Activated CD4-positive, alpha-beta T cell treated with anti-CD3 and anti-CD28 coated beads for 1 hour (primary cell): ENCODE data around the gene PAPOLB.
"Not testable (repeated sequence)": the region's sequence is repeated elsewhere in the genome, so short reads cannot be mapped to it uniquely, and the experiment has no call there.

Experiments used
- DNase-seq: peaks from one replicate; pipeline ENCODE4 v3.0.0-alpha.2; 2020

PAPOLB gene

DNA sequence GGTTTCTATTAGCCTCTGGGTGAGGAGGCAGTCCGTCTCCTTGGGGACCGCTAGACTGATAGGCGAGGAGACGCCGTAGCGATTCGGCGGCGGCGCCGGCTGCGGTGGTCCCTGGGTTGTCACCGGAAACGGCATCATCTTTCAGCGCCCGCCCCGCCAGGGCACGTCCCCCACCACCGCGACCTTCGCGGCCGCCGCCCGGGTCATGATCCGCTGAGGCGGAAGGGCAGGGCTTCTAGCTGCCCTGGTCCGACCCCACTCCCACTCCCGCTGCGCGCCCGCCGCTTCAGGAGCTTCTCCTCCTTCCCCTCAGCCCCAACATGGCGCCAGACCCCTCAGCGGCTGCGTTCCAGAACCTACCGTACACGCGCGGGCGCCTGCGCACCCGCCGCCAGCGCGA lies at the start of gene PAPOLB:
Gene PAPOLB (minus strand): TSS at position 358 of the 400 bp plus-strand sequence. CDS start 220 bp downstream, at position 138.
- DNase-seq, result no peak

DNA sequence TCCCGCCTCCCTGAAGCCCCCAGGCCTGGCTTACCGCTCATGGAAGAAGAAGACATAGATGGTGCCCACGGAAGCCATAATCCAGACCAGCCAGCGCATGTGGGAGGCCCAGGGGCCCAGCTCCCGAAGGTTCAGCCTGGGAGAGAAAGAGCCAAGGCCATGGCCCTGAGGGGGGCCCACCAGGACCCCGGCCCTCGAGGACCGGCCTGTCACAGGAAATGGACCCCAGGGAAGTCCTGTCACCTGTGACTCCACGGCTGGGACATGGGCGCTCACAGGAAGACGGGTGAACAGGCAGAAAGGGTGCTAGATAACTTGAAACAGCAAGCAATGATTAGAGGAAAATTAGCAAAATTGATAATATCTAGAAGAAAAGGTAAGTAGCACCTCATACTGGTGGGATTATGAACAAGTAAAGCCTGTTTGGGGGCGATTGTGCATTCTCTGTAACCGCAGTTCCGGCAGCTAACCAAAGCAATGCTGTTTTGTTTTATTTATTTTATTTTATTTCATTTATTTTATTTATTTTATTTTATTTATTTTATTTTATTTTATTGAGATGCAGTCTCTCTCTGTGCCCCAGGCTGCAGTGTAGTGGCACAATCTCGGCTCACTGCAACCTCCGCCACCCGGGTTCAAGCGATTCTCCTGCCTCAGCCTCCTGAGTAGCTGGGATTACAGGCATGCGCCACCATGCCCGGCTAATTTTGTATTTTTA lies 49.4 kb upstream of the PAPOLB start:
- no peak for DNase-seq

DNA sequence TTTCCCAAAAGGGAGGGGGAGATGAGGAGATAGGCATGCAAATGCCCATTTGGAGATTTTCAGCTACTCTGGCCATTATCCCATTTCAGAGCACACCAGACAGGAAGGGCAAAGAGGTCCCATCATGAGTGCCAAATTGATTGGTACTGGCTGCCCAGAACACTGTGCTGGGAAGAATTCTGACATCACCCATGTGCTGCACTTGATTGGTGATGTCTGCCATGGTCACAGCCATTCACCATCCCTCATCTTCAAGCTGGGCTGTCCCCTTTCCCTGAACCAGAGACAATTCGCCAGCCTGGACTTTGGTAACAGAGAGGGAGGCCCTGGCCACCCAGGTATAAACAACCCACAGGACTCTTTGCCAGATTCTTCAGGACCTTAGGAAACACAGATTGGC lies 44.9 kb upstream of the PAPOLB start:
- no peak for DNase-seq

DNA sequence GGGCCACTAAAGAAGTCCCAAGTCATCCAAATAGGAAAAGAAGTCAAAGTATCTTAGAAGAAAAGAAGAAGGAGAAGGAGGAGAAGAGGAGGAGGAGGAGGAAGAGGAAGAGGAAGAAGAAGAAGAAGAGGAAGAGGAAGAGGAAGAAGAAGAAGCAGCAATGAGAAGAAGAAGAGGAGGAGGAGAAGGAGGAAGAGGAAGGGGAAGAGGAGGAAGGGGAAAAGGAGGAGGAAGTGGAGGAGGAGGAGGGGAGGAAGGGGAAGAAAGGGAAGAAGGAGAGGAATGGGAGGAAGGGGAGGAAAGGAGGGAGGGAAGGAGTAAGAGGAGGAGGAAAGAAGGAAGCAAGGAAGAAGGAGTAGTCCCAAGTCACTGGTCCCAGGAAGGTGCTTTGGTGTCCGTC lies 43.3 kb upstream of the PAPOLB start:
- DNase-seq, result no peak

DNA sequence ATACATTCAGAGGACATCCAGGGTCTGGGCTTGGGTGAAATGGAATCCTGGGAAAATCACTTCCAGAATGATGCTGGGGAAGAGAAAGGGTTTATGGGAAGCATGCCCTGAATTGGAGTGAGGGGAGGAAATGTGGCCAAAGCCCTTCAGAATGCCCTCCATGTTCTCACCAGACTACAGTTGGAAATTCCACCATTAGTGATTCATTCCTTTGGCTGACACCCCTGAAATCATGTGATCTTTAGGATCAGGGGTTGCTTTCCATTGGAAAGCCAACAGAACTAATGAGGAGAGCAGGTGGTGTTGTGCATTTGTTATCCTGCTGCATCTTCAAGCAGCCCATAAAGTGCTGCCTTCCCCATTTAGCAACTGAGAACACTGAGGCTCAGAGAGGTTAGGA lies 42.5 kb upstream of the PAPOLB start:
- DNase-seq, result no peak

DNA sequence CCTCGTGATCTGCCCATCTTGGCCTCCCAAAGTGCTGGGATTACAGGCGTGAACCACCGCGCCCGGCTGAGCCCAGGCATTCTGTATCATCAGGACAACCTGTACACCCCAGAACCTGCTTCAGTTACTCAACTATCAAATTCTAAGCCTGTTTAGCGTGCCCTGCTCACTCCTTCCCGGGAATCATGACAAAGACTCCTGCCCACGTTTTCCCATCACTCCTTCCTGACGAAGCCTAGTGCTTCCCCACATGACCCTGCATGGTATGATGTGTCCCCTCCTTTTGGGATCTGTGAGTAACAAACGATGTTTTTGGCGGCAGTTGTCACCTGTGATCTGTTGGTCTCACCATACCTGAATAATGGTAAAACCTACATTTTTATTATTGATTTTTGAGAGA lies 33.9 kb upstream of the PAPOLB start:
- no peak for DNase-seq

DNA sequence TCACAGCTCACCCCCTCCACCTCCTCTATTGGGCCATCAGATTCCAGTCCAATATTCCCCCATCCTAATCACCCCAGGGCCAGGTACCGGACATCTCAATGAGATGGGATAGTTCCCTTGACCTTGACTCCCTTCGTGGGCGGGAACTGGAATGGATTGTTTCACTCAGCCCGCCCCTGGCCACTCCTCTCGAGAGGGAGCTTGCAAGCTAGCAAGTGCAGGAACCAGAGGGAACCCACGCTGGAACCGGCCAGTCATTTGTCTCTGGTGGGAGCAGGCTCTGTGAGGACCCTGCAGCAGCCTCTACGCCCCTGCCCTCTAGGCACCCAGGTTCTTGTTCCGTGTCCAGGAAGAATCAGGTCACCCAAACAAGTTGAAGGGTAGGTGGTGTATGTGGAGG lies 32.7 kb upstream of the PAPOLB start:
- no peak for DNase-seq

DNA sequence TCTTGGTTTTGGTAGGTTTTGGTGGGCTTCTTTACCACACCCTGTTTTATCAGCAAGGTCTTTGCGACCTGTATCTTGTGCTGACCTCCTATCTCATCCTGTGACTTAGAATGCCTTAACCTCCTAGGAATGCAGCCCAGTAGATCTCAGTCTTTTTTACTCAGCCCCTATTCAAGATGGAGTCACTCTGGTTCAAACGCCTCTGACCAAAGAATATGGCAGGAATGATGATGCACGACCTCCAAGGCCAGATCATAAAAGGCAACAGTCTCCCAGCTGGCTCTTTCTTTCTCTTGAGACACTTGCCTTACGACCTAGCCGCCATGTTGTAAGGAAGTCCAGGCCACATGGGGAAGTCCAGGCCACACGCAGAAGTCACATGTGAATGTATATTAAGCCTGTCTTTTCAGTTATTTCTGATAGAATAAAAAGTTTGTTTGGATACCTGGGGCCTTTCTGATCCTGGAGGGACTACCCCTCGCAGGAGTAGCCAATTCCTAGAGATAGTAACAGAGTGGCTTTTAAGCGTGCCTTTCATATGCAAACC lies 32.2 kb upstream of the PAPOLB start:
- DNase-seq, result no peak

DNA sequence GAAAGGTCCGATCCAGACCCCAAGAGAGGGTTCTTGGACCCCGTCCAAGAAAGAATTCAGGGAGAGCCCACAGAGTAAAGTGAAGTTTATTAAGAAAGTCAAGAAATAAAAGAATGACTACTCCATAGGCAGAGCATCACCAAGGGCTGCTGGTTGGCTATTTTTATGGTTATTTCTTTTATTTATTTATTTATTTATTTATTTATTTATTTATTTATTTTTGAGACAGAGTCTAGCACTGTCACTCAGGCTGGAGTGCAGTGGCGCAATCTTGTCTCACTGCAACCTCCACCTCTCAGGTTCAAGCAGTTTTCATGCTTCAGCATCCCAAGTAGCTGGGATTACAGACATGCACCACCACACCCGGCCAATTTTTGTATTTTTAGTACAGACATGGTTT lies 31.4 kb upstream of the PAPOLB start:
- DNase-seq, result not testable (repeated sequence)

DNA sequence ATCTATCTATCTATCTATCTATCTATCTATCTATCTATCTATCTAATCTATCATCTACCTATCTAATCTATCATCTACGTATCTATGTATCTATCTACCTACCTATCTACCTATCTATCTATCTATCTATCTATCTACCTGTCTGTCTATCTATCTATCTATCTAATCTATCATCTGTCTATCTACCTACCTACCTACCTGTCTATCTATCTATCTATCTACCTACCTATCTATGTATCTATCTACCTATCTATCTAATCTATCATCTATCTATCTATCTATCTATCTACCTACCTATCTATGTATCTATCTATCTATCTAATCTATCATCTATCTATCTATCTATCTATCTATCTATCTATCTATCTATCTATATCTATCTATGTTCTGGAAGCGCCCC lies 29.7 kb upstream of the PAPOLB start:
- not testable (repeated sequence) for DNase-seq

DNA sequence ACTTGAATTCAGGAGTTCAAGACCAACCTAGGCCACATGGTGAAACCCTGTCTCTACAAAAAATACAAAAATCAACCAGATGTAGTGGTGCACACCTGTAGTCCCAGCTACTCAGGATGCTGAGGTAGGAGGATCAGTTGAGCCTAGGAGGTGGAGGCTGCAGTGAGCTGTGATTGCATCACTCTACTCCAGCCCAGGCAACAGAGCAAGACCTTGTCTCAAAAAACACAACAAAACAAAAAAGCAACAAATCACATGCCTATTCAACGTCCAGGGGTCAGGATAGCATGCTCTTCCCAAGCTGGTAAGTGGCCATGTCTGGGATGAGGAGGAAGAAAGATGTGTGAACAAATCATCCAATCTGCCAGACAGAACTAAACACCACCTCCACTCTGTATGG lies 27.9 kb upstream of the PAPOLB start:
- DNase-seq, result no peak

DNA sequence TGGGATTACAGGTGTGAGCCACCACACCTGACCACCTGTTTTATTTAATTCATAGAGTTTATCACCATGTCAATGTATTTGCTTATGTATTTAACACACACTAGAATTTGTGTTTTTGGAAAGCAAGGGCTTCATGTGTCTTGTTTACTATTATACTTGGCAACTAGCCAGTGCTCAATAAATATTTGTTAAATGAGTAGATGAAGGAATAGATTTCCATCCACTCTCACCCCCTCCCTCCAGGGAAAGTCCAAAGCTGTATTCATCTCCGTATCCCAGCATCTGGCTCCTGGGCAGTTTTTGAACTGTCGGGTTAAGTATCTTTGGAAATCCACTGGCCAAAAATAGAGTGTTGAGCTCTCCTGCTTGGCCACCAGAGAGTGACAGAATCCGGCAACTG lies 26.3 kb upstream of the PAPOLB start:
- DNase-seq, result no peak

DNA sequence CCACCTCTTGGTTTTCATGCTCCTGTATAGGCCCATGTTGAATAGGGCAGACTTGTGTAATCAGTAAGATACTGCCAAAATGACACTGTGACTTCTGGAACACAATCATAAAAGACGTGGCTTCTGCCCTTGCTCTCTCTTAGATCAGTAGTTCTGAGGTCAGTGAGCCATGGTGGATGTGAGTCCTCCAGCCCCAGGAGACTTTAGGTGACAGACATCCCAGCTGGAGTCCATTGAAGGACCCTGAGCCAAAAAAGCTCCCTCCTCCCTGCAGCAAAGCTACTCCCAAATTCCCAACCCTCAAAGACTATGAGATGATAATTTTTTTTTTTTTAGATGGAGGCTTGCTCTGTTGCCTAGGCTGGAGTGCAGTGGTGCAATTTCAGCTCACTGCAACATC lies 24.8 kb upstream of the PAPOLB start:
- DNase-seq, result no peak

DNA sequence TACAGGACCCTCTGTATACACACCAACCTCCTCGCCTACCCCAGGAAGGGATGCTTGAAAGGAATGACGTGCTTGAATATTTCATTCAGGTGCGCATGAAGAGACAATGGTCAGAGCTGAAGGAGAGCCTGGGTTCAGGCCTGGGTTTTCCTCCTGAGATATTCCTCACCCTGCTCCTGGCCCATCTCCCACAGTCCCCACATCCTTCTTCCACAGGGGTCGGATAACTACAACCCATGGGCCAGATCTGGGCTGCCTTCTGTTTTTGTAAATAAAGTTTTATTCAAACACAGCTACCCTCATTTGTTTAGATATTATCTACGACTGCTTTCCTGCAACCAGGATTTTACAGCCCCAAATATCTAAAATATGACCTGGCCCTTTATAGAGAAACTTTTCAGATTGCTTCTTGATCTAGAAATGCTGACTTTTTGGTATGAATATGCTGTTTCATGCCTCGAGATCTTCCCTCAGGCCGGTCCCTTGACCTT lies 23.5 kb upstream of the PAPOLB start:
- DNase-seq, result no peak

DNA sequence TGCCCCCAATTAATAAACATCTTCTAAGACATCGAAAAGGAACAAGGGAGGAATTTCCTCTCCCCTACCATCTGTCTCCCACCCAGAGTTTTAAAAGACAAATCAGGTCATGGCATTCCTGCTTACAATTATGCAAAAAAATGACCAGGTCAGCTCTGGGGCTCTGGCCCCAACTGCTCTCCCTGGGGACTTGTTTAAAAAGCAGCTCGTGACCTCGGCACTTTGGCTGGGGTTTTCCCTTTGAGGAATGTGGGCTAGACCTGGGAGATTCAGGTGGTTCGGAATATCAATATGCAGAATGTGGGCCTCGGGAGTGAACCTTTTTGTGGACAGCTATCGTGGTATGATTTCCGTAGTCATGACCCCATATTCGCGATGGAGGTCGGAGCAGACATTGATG lies 22.3 kb upstream of the PAPOLB start:
- DNase-seq, result no peak

DNA sequence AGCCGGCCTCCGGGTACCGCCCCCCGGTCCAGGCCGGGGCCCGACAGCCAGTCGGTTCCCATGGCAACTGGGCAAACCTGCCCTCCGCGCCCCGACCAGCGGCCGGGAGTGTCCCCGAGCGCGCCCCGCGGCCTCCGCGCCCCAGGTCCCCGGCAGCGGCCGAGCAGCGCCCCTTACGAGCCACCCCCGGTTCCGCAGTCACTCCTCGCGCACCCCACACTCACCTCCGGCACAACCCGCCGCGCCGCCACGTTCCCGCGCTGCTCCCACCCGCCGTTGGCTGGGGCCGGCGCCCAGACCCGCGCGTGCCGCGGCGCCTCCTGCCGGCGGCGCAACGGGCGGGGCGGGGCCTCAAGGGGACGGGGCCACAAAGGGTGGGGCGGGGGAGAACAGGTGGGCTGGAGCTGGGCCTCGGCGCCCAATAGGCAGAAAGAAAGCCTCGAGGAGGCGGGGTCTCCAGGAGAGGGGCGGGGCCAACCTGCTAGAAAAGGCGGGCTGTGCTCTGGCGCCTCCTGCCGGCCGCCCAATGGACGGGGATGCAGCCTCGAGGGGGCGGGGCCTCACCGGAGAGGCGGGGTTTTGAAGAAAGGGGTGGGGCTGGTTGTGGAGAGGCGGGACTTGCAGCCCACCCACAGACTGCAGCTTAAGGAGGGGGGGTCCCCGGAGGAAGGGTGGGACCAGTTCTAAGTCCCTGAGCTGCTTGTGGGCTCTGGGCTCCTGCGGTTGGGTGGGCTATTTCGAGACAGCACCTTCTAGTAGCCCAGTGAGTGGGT lies 21.7 kb upstream of the PAPOLB start, which contains the start of gene RADIL:
Gene RADIL (minus strand): TSS at position 345 of the 773 bp plus-strand sequence. CDS start 5,577 bp downstream, outside the sequence.
- peak; percentile 75 for DNase-seq

DNA sequence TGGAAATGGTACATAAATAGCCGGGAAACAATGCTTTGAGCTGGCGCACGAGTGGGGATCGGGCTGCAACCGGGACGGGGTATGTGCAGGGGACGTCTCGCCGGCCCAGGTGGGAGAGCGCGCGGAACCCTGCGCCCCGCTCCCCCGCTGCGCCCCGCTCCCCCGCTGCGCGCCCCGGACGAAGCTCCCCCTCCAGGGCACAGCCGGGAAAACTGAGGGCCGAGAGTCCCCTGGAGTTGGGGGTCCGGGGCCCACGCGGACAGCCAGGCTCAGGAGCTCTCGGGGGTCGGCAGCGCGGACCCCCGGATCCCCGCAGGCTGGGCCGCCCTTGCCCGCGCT lies 21.2 kb upstream of the PAPOLB start:
- no peak for DNase-seq

DNA sequence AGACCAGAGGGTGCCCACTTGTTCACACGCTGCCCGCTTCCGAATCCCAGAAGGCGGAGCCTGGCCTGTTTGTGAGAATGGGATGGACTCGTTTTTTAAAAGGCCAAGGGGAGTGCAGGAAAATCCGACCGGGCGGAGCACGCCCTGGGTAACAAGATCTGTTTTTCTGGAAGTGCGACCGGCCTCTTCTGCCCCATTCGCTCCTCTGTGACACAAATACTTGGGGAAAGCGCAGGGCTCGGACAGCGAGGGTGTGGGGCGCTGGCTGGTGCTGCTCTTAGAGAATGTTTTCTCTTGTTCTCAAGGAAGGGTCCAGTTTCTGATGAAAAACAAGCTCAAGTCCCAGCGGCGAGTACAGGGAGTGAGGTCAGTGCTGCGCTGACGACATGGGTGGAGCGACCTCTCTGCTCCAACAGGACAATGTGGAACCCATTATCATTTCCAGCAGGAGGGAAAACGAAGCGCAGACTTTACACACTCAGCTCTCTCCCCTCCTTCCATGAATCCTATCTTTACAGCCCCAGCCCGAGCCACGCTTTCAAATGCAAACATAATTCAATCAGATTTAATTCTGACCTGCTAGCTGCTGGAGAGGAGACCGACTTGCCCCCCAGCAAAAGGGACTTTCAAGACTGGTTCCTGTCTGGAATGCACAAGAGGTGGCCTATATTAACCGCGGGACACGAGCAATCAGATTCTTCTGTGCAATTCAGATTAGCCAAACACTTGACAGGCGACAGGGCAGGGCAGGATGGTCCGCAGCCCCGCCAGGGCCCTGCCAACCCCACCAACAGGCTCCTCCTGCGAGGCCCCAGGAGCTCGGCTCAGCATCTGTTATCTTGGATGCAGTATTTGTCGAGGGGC lies 20.6 kb upstream of the PAPOLB start:
- DNase-seq, result no peak

DNA sequence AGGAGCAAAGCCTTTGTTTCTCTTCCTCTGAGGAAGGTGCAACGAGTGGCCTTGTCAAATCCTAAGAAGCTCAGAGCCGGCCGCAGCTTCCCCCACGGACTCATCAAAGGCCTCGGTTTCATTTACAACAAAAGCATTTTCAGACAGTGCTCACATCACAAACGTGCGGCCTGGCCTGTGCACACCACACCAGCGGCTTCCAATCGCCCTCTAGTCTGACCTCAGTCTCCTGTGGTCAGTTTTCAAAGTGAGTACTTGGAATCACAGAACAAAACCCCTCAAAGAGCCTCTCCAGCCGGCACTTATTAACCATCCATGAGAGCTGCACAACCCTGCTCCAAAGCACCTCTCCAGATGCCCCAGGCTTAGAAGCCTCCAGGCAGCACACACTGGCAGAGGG lies 18.4 kb upstream of the PAPOLB start:
- DNase-seq, result no peak

DNA sequence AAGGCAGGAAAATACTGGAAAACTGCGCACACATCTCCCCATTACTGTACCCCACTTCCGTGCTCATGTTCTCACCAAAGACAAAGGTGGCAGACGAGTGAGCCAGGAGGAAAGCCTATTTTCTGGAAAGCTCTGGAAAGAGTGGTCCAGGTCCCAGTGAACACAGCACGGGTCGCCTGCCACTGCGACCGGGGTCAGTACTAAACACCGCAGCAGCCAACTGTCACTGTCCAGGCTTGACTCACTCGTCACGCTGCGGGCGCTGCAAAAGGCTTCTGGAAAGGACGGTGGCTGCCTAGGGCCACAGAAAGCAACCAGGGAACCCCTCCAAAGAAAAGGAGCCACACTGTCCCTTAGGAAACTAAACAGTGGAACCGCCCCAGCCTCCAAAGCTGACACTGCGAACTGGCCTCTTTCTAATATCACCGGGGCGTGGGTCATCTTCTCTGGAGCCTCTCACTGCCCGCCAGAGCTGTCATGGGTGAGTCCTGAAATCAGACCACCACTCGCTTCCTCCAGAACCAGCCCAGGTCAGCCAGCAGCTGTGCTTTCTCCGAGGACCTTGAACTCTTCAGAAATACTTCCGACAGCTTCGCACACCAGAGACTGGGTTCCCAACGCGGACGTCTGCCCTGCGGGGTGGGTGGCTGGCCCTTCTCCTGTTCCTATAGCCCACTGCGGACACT lies 17.7 kb upstream of the PAPOLB start:
- no peak for DNase-seq

DNA sequence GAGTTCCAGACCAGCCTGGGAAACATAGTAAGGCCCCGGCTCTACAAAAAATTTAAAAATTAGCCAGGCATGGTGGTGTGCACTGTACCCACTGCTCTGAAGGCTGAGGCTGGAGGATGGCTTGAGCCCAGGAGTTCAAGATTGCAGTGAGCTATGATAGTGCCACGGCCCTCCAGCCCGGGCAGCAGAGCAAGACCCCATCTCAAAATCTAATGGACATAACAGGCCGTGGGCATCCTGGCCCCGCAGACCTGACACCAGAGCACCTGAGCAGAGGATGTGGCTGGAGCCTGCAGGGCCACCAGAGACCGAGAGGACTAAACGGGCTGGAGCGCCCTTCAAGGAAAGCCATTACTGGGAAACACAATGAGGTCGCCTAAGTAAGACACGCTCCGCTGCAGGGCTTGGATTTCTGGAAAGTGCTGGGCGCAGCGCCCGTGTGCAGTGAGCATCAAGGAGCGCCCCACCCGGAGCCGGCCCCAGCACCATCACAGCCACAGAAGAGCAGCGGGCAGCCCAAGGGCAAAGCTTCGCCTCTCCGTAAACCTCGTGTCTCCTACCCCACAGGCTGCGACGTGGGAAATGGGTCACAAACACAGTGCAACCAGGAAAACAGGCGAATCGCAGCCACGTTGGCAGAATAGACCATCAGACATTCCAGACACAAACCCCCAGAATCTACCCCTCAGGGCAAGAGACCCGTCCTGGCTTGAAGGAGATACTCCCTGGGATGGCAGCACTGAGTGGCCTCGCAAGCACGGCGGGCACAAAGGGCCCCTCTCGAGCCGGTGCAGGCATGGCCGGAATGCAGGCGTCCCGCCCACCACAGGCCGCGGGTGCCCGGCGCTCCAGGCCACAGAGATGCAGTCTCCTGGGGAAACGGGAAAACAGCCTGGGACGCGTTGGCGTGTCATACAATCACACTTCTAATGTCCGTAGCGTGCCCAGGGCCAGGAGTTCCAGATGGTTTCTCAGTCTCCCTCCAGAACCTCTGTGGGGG lies 16.8 kb upstream of the PAPOLB start:
- no peak for DNase-seq
